Neural crest cell (in vitro differentiated cells): Measurements from ENCODE around the gene CCDC30. TPM values are rescaled to one million over a fixed set of nuclear protein-coding genes. Genes with fewer than 3 reads are reported as not detected.

Experiments
- DNase-seq: peaks from one replicate; pipeline ENCODE4 v3.0.0; 2021; ENCODE audit warnings: low read depth, mixed read lengths, low spot score
- H3K27ac Mint-ChIP-seq: one replicate; pipeline ENCODE4 v1.8.0; 2021; ENCODE audit warnings: mild to moderate bottlenecking, mixed read lengths; ENCODE audit not compliant: unreplicated experiment
- H3K27me3 Mint-ChIP-seq: 2 replicates; pipeline ENCODE4 v1.8.0; 2021; ENCODE audit warnings: low read depth, mild to moderate bottlenecking, mixed read lengths
- H3K36me3 Mint-ChIP-seq: 2 replicates; pipeline ENCODE4 v1.8.0; 2021; ENCODE audit warnings: low read depth, mild to moderate bottlenecking, mixed read lengths
- H3K4me1 Mint-ChIP-seq: 2 replicates; pipeline ENCODE4 v1.8.0; 2021; ENCODE audit warnings: mixed read lengths
- H3K4me3 Mint-ChIP-seq: one replicate; pipeline ENCODE4 v1.8.0; 2021; ENCODE audit warnings: mild to moderate bottlenecking, mixed read lengths
- H3K9me3 Mint-ChIP-seq: 2 replicates; pipeline ENCODE4 v1.8.0; 2021; ENCODE audit warnings: mixed read lengths
- CTCF ChIP-seq: fragments of 200-600 bp; sonication (generic); conservative IDR thresholded peaks from 2 replicates; pipeline ENCODE4 v1.5.0; 2021; ENCODE audit warnings: antibody characterized with exemption, mild to moderate bottlenecking
- total RNA-seq: library from RNA; stranded (reverse); gene quantifications from 2 replicates; pipeline ENCODE4 v1.2.1, GENCODE V29; 2021

CCDC30 gene
- total RNA-seq, 1 donor from 2014 or later: 6.9 TPM

- Mint-ChIP-seq H3K27me3 (no peaks in the 10 kb centered on the region), H3K4me3 (no peak overlapping the region), H3K27ac (no peak overlapping the region), H3K36me3 (no peaks in the 10 kb centered on the region), H3K9me3 (no peaks in the 10 kb centered on the region), H3K4me1 (no peaks in the 10 kb centered on the region)
- TF ChIP-seq CTCF: no peak
- DNase-seq: no peak
Measured at GRCh38 chr1:42551180-42551579, 88.1 kb downstream of the CCDC30 start.

- Mint-ChIP-seq H3K9me3 (no peaks in the 10 kb centered on the region), H3K27me3 (no peaks in the 10 kb centered on the region), H3K27ac (no peak overlapping the region), H3K4me1 (no peaks in the 10 kb centered on the region), H3K36me3 (no peaks in the 10 kb centered on the region), H3K4me3 (no peak overlapping the region)
- DNase-seq: no peak
- TF ChIP-seq CTCF: no peak
Measured at GRCh38 chr1:42551590-42551989, 88.5 kb downstream of the CCDC30 start.

- no peak overlapping the region for H3K27ac Mint-ChIP-seq
- H3K36me3 Mint-ChIP-seq: no peaks in the 10 kb centered on the region
- no peak for DNase-seq
- H3K4me1 Mint-ChIP-seq: no peaks in the 10 kb centered on the region
- H3K4me3 Mint-ChIP-seq: no peak overlapping the region
- TF ChIP-seq CTCF: no peak
- H3K9me3 Mint-ChIP-seq: no peaks in the 10 kb centered on the region
- no peaks in the 10 kb centered on the region for H3K27me3 Mint-ChIP-seq
Measured at GRCh38 chr1:42552636-42553035, 89.5 kb downstream of the CCDC30 start.

GRCh38 chr1:42557230-42557851 lies 94.3 kb downstream of the CCDC30 start:
- no peak overlapping the region for H3K4me3 Mint-ChIP-seq
- H3K9me3 Mint-ChIP-seq: peaks cover 7% of the 10 kb centered on the region
- no peaks in the 10 kb centered on the region for H3K4me1 Mint-ChIP-seq
- H3K27me3 Mint-ChIP-seq: no peaks in the 10 kb centered on the region
- DNase-seq: no peak
- peaks cover 9% of the 10 kb centered on the region for H3K36me3 Mint-ChIP-seq
- no peak overlapping the region for H3K27ac Mint-ChIP-seq
- no peak for TF ChIP-seq CTCF

- peaks cover 3% of the 10 kb centered on the region for H3K9me3 Mint-ChIP-seq
- H3K36me3 Mint-ChIP-seq: no peaks in the 10 kb centered on the region
- no peak overlapping the region for H3K27ac Mint-ChIP-seq
- no peaks in the 10 kb centered on the region for H3K4me1 Mint-ChIP-seq
- no peak overlapping the region for H3K4me3 Mint-ChIP-seq
- TF ChIP-seq CTCF: no peak
- no peak for DNase-seq
- H3K27me3 Mint-ChIP-seq: no peaks in the 10 kb centered on the region
Measured at GRCh38 chr1:42567038-42567437, 104.0 kb downstream of the CCDC30 start.
